H1 (cell line): ENCODE data around the gene PPAN. TPM values are rescaled to one million over a fixed set of nuclear protein-coding genes. Genes with fewer than 3 reads are reported as not detected.

ENCODE experiments used
- BACH1 ChIP-seq: IDR thresholded peaks from 2 replicates; pipeline ENCODE4 v1.6.1; 2012; ENCODE audit warnings: low read length, improper control_type of control experiment
- CHD7 ChIP-seq: fragments of 300-600 bp; sonication (generic); IDR thresholded peaks from 2 replicates; pipeline ENCODE4 v1.7.1; 2012; ENCODE audit warnings: low read length, moderate library complexity, mild to moderate bottlenecking, inconsistent platforms; ENCODE audit not compliant: insufficient replicate concordance
- CTCF ChIP-seq, 3 experiments: IDR thresholded peaks; 1 replicate in 2 of 3; 2 replicates in 1 of 3; pipeline versions ENCODE4 v1.5.1 to v1.6.1; 2011; ENCODE audit warnings: low read length in 3 of 3, mild to moderate bottlenecking in 3 of 3, inconsistent platforms in 2 of 3, low read depth in 1 of 3, moderate library complexity in 1 of 3; ENCODE audit not compliant: insufficient read depth in 1 of 3; ENCODE audit errors: control extremely low read depth in 1 of 3
- GABPA ChIP-seq: IDR thresholded peaks from 2 replicates; pipeline ENCODE4 v1.6.1; 2011; ENCODE audit warnings: mild to moderate bottlenecking, low read length, moderate library complexity, borderline replicate concordance; ENCODE audit not compliant: insufficient read depth
- SAP30 ChIP-seq: fragments of 300-600 bp; sonication (generic); IDR thresholded peaks from 2 replicates; pipeline ENCODE4 v1.7.1; 2012; ENCODE audit warnings: low read length, moderate library complexity, mild to moderate bottlenecking, inconsistent platforms; ENCODE audit not compliant: insufficient read depth, insufficient replicate concordance
- SIX5 ChIP-seq: IDR thresholded peaks from 2 replicates; pipeline ENCODE4 v1.6.1; 2011; ENCODE audit warnings: mild to moderate bottlenecking, low read depth, low read length
- ZNF274 ChIP-seq: IDR thresholded peaks from 2 replicates; pipeline ENCODE4 v1.7.0; 2012; ENCODE audit warnings: low read length, borderline replicate concordance; ENCODE audit errors: extremely low read depth
- polyA plus RNA-seq, 7 experiments: library from polyadenylated mRNA; depleted of rRNA in 3 of 7; stranded (reverse) in 5 of 7; unstranded in 2 of 7; fragments of >200 nt in 5 of 7; fragments of 200-250 nt in 2 of 7; gene quantifications; 1 replicate in 5 of 7; 2 replicates in 1 of 7; 4 replicates in 1 of 7; pipeline versions ENCODE4 v1.2.1 to v1.2.3, GENCODE V29; 2011 to 2013; ENCODE audit warnings: missing spikeins in 2 of 7, mixed read lengths in 2 of 7
- total RNA-seq: library from RNA; stranded (reverse); fragmentation: NEBNext Ultra II Directional; extraction: Animal tissue kit (Norgen Biotek cat#: 25700); gene quantifications from 2 replicates; pipeline ENCODE4 v1.2.1, GENCODE V29; 2021

The PPAN gene
- total and polyA plus RNA-seq, 2 of the 8 experiments (the other 6 are each of a cell fraction or from before 2014, with no cell fraction given), result 48.8 to 74.4 TPM

- TF ChIP-seq CHD7, result no peak
- TF ChIP-seq BACH1, result no peak
- peak; percentile 16 for TF ChIP-seq SAP30
- TF ChIP-seq CTCF (IDR thresholded peaks at IDR 0.05; ENCODE audit: control extremely low read depth in 1 of 3, insufficient read depth in 1 of 3, low read depth in 1 of 3, low read length in 3 of 3), result peak in 1 of 3 experiments; percentile 13; a peak in 1 of 4 replicates
- TF ChIP-seq GABPA, result peak; percentile 98
- no peak for TF ChIP-seq ZNF274
- no peak for TF ChIP-seq SIX5
Measured at GRCh38 chr19:10106100-10106936, at the start of gene PPAN (continued).
